ENCODE data around the gene IL16. TPM values are rescaled to one million over a fixed set of nuclear protein-coding genes. Genes with fewer than 3 reads are reported as not detected.

The IL16 gene
- total and polyA plus RNA-seq, 2 donors (not counting 1 experiment from before 2014, with no cell fraction given), result 181 to 287 TPM

DNA sequence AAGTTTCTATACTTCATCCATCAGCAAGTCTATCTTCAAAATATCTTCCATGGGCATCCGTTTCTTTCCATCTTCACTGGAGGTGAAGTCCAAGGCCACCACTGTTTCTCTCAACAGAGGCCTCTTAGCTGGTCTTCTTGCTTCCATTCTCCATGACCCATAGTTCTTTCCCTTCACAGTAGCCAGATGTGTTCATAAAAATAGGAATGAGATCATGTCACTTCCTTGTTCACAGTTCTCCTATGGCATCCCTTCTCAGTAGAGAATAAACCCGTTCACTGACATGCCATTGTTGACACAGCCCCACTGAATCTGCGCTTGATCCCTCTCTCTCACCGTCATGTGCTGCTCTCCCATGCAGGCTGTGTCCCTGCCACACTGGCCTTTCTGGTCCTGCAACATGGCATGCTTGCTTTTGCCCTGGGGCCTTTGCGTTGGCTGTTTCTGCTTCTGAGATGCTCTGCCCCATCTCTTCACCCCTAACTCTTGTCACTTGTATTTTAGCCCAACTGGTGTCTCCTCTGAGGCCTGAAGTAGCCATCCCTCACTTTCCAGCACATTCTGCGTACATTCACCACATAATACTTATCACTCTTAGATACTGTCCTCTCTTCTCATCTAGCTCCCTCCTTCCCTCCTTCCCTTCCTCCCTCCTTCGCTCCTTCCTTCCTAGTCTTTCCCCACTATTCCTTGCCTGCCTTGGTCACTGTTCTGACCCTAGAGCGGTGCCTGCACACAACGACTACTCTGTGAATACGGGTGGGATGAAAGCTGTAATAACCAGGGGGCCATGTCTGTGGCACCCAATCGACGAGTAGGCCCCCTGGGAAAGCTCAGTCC lies 85.3 kb downstream of the IL16 start:
- DNase-seq, result no peak
- peaks cover 30 to 37% of the 10 kb centered on the region in 2 donors for H3K4me1 ChIP-seq (ENCODE audit: control insufficient read depth in 2 of 2, insufficient read depth in 2 of 2, low read length in 2 of 2)
- Mint-ChIP-seq H3K4me3 (no peak overlapping the region), H3K27me3 (no peaks in the 10 kb centered on the region), H3K4me1 (peaks cover 31% of the 10 kb centered on the region), H3K9me3 (ENCODE audit: insufficient read depth) (peaks cover 1% of the 10 kb centered on the region), H3K27ac (peak overlapping the region; percentile 43)
- no peak for ATAC-seq (ENCODE audit: low read depth)
- H3K9me3 ChIP-seq (ENCODE audit: control extremely low read depth in 1 of 3, control insufficient read depth in 2 of 3, insufficient read depth in 1 of 3, low read length in 2 of 3), result peaks cover 0 to 12% (median 3%) of the 10 kb centered on the region in 3 donors
- H4K20me1 ChIP-seq (ENCODE audit: control insufficient read depth, insufficient read depth, low read length, poor library complexity, severe bottlenecking), result no peaks in the 10 kb centered on the region
- H2AFZ ChIP-seq (ENCODE audit: insufficient read depth, low read depth, low read length, poor library complexity, severe bottlenecking), result no peak overlapping the region
- TF ChIP-seq EZH2 (IDR thresholded peaks at IDR 0.05; ENCODE audit: borderline replicate concordance, insufficient read depth, low read depth, low read length, poor library complexity, severe bottlenecking), result no peak
- TF ChIP-seq CTCF (IDR thresholded peaks at IDR 0.05), result no peak
- no peak overlapping the region for H3K4me3 ChIP-seq (ENCODE audit: control extremely low read depth in 1 of 5, extremely low read depth in 1 of 5, insufficient read depth in 1 of 5, low read depth in 2 of 5, low read length in 4 of 5)
- no peak overlapping the region for H3K27ac ChIP-seq (ENCODE audit: low read length in 2 of 2)
- intact Hi-C loops (cut with micrococcal nuclease), result no loop called here
- POLR2A ChIA-PET, result interaction anchor here (1.6 kb wide), 1 partner anchor 10 kb away, joined by 6 read pairs; no protein-coding TSS in a partner anchor
- H3K79me2 ChIP-seq (ENCODE audit: control insufficient read depth, insufficient read depth, low read length), result peaks cover 45% of the 10 kb centered on the region
- no peaks in the 10 kb centered on the region for H3K27me3 ChIP-seq (replicated peaks in 1 of 4; ENCODE audit: control extremely low read depth in 1 of 4, control insufficient read depth in 3 of 4, insufficient read depth in 4 of 4, low read length in 3 of 4)
- CTCF ChIA-PET, result interaction anchor here (1.0 to 8.3 kb wide), 6 partner anchors 12 to 53 kb away, joined by 3 to 86 read pairs (median 22); no protein-coding TSS in a partner anchor
- H3K4me2 ChIP-seq (replicated peaks; ENCODE audit: low read depth, low read length, poor library complexity, severe bottlenecking), result no peak overlapping the region
- no peak overlapping the region for H3K9ac ChIP-seq (ENCODE audit: low read length)
- WGBS (ENCODE audit: insufficient coverage), result 99% methylated on average over 12 of the region's 12 CpGs
- H3K36me3 ChIP-seq (replicated peaks in 1 of 2; ENCODE audit: control extremely low read depth in 1 of 2, control insufficient read depth in 1 of 2, extremely low read depth in 1 of 2, insufficient read depth in 2 of 2, low read length in 1 of 2), result no peaks in the 10 kb centered on the region

DNA sequence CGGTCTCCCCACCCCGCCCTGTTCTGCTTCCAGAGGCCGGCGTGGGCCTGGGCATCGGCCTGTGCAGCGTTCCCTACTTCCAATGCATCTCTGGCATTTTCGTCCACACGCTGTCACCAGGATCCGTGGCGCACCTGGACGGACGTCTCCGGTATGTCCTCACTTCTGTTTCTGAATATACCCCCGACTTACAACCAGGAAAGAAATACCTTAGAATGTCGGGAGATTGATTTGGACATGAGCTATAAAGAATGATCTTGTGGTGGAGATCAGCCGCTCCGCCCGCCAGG lies 85.9 kb downstream of the IL16 start:
- ATAC-seq (ENCODE audit: low read depth) (no peak), DNase-seq (no peak)
- H2AFZ ChIP-seq (ENCODE audit: insufficient read depth, low read depth, low read length, poor library complexity, severe bottlenecking), result no peak overlapping the region
- H3K4me3 Mint-ChIP-seq, result no peak overlapping the region
- H3K9me3 ChIP-seq (ENCODE audit: control extremely low read depth in 1 of 3, control insufficient read depth in 2 of 3, insufficient read depth in 1 of 3, low read length in 2 of 3), result peaks cover 0 to 8% (median 0%) of the 10 kb centered on the region in 3 donors
- intact Hi-C loops (cut with micrococcal nuclease), result no loop called here
- no peak overlapping the region for H3K27ac ChIP-seq (ENCODE audit: low read length in 2 of 2)
- H4K20me1 ChIP-seq (ENCODE audit: control insufficient read depth, insufficient read depth, low read length, poor library complexity, severe bottlenecking), result no peaks in the 10 kb centered on the region
- 97% methylated on average over 11 of the region's 18 CpGs for WGBS (ENCODE audit: insufficient coverage)
- H3K27me3 Mint-ChIP-seq, result no peaks in the 10 kb centered on the region
- H3K4me3 ChIP-seq (ENCODE audit: control extremely low read depth in 1 of 5, extremely low read depth in 1 of 5, insufficient read depth in 1 of 5, low read depth in 2 of 5, low read length in 4 of 5), result no peak overlapping the region
- H3K27ac Mint-ChIP-seq, result no peak overlapping the region
- ChIA-PET CTCF (interaction anchor here (1.0 to 8.3 kb wide), 6 partner anchors 11 to 52 kb away, joined by 3 to 86 read pairs (median 22); no protein-coding TSS in a partner anchor), POLR2A (interaction anchor here (1.6 kb wide), 1 partner anchor 10 kb away, joined by 6 read pairs; no protein-coding TSS in a partner anchor)
- TF ChIP-seq EZH2 (IDR thresholded peaks at IDR 0.05; ENCODE audit: borderline replicate concordance, insufficient read depth, low read depth, low read length, poor library complexity, severe bottlenecking) (no peak), CTCF (IDR thresholded peaks at IDR 0.05) (no peak)
- H3K36me3 ChIP-seq (replicated peaks in 1 of 2; ENCODE audit: control extremely low read depth in 1 of 2, control insufficient read depth in 1 of 2, extremely low read depth in 1 of 2, insufficient read depth in 2 of 2, low read length in 1 of 2), result no peaks in the 10 kb centered on the region
- peaks cover 37% of the 10 kb centered on the region for H3K4me1 Mint-ChIP-seq
- H3K9me3 Mint-ChIP-seq (ENCODE audit: insufficient read depth), result no peaks in the 10 kb centered on the region
- H3K4me1 ChIP-seq (ENCODE audit: control insufficient read depth in 2 of 2, insufficient read depth in 2 of 2, low read length in 2 of 2), result peaks cover 35 to 43% of the 10 kb centered on the region in 2 donors
- peaks cover 45% of the 10 kb centered on the region for H3K79me2 ChIP-seq (ENCODE audit: control insufficient read depth, insufficient read depth, low read length)
- no peaks in the 10 kb centered on the region for H3K27me3 ChIP-seq (replicated peaks in 1 of 4; ENCODE audit: control extremely low read depth in 1 of 4, control insufficient read depth in 3 of 4, insufficient read depth in 4 of 4, low read length in 3 of 4)
- H3K9ac ChIP-seq (ENCODE audit: low read length), result no peak overlapping the region
- H3K4me2 ChIP-seq (replicated peaks; ENCODE audit: low read depth, low read length, poor library complexity, severe bottlenecking), result no peak overlapping the region
